GM18951 (cell line): ENCODE results near the gene CANT1.
"Not testable (repeated sequence)": the region's sequence is repeated elsewhere in the genome, so short reads cannot be mapped to it uniquely, and the experiment has no call there.

ENCODE experiments used
- POLR2A ChIP-seq: IDR thresholded peaks from 4 replicates; pipeline ENCODE4 v1.6.1; 2011; ENCODE audit warnings: mild to moderate bottlenecking; ENCODE audit not compliant: insufficient read length, insufficient read depth; ENCODE audit errors: extremely low read depth
- in situ Hi-C: fragments of 300-500 bp; cut with MboI; formaldehyde crosslinking; loops from one replicate; pipeline ENCODE4 v1.12.0; 2022; ENCODE audit warnings: low sequenced_read_pairs, mixed read lengths, inconsistent platforms; ENCODE audit not compliant: unreplicated experiment

CANT1 gene

DNA sequence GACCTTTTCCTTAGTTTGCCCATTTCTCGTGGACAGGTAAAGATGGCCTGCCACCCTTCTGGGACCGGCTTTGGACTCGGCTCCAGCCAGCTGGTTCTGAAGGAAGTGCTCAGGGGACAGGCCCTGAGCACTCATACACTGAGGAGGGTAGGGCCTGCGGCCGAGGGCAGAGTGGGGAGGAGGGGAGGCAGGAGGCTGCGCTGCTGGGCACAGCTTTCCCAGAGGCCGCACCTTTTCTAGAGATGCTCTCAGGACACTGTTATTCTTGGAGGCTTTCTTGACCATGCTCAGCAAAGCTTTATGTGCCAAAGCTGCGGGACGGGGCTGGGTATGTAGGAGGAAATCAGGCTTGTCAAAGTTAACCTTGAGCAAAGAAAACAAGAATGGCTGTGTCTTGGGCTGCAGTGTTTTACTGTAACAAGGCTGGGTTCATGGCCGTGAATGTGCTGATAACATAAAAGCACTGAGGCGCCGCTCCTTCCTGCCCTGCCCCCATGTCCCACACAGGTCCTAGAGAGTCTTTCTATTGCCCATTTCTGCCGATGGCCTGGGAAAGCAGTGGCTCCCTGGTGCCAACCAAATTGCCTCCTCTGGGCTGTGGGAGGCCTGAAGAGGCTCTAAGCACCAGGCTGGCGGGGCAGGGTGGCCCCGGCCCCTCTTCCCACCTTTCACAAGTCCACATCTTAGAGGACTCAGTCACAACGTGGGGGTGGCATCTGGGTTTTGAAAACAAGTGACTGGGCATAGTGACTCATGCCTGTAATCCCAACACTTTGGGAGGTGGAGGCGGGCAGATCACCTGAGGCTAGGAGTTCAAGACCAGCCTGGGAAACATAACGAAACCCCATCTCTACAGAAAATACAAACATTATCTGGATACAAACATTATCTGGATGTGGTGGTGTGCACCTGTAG lies 62.1 kb downstream of the CANT1 start:
- no peak for TF ChIP-seq POLR2A
- in situ Hi-C loops: no loop called here

DNA sequence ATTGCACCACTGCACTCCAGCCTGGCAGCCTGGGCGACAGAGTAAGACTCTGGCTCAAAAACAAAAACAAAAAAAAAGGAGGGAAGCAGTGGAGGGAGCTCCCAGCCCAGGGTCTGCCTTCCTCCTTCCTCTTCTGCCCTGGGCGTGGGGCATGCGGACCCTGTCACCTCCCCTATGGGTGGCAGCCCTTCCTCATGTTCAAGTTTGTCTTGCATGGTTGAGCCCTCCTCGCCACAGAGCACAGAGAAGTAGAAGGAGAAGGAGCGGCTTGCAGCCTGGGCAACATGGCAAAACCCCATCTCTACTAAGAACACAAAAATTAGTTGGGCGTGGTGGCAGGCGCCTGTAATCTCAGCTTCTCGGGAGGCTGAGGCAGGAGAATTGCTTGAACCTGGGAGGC lies 62.9 kb downstream of the CANT1 start:
- in situ Hi-C loops: no loop called here
- TF ChIP-seq POLR2A: no peak

DNA sequence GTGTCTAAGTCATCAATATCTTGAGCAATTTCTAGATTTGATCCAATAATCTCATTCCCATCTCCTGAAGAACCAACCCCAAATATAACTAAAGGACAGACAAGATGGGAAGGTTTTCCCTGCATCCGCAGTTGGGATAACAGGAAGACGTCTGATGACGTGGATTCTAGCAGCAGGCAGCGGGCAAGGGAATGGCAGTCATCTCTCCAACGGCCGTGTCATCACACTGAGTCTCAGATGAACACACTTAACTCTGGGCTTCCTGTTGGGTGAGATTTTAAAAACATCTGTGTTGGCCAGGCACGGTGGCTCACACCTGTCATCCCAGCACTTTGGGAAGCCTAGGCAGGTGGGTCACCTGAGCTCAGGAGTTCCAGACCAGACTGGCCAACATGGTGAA lies 63.4 kb downstream of the CANT1 start:
- no peak for TF ChIP-seq POLR2A
- in situ Hi-C loops: no loop called here

DNA sequence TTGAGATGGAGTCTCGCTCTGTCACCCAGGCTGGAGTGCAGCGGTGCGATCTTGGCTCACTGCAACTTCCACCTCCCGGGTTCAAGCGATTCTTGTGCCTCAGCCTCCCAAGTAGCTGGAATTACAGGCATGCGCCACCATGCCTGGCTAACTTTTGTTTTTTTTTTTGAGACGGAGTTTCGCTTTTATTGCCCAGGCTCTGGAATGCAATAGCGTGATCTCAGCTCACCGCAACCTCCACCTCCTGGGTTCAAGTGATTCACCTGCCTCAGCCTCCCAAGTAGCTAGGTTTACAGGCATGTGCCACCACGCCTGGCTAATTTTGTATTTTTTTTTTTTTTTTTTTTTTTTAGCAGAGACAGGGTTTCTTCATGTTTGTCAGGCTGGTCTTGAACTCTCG lies 64.1 kb downstream of the CANT1 start:
- in situ Hi-C loops: not testable (repeated sequence)

DNA sequence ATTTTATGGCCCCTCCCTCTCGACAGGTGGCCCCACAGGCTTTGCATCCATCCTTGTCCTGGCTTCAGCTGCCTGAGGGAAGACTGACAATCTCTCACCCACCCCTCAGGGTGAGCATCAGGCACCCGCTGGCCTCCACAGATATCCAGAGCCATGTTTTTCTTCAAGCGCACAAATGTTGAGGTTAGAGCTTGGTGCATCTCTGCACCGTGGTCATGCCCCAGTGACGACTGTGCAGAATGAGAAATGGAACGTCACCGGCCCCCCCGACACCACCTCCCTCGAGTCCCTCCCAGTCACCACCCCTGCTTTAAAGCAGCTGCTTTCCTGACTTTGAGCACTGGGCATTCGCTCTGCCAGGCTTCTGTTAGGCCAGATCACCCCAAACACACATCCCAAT lies 64.6 kb downstream of the CANT1 start:
- in situ Hi-C loops: no loop called here
- no peak for TF ChIP-seq POLR2A

DNA sequence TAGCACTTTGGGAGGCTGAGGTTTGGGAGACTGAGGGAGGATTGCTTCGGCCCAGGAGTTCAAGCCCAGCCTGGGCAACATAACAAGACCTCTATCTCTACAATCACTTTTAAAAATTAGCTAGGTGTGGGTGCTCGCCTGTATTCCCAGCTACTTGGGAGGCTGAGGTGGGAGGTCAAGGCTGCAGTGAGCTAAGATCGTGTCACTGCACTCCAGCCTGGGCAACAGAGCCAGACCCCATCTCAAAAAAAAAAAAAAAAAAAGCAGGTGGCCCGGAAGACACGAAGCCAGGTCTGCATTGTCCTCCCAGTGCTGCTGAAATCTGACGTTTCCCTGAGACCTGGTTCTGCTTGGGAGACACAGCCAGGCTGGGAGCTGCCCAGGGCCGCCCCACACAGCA lies 65.5 kb downstream of the CANT1 start:
- TF ChIP-seq POLR2A: no peak
- in situ Hi-C loops: no loop called here
